NCI-H1694 treated with DMSO at 0.1 percent for 48 hours (cell line): ENCODE data around the gene PHETA1.

ENCODE experiments used
- DNase-seq: peaks from one replicate; lab custom pipeline; 2025; lab: John Stamatoyannopoulos, UW

The PHETA1 gene

GRCh38 chr12:111322336-111323250 lies 46.3 kb downstream of the PHETA1 start:
- DNase-seq: no peak

GRCh38 chr12:111321317-111321716 lies 47.6 kb downstream of the PHETA1 start:
- no peak for DNase-seq

- DNase-seq: no peak
Measured at GRCh38 chr12:111320258-111321050, 48.4 kb downstream of the PHETA1 start.

- no peak for DNase-seq
Measured at GRCh38 chr12:111319600-111320257, 49.2 kb downstream of the PHETA1 start.

- DNase-seq: no peak
Measured at GRCh38 chr12:111318450-111318849, 50.4 kb downstream of the PHETA1 start.

GRCh38 chr12:111316671-111317070 lies 52.2 kb downstream of the PHETA1 start:
- DNase-seq: no peak

- no peak for DNase-seq
Measured at GRCh38 chr12:111314953-111315539, 53.8 kb downstream of the PHETA1 start.

- peak; percentile 60 for DNase-seq
Measured at GRCh38 chr12:111313833-111314259, 55.0 kb downstream of the PHETA1 start.

- no peak for DNase-seq
Measured at GRCh38 chr12:111312708-111313107, 56.2 kb downstream of the PHETA1 start.

- no peak for DNase-seq
Measured at GRCh38 chr12:111312016-111312415, 56.9 kb downstream of the PHETA1 start.

- no peak for DNase-seq
Measured at GRCh38 chr12:111311011-111311410, 57.9 kb downstream of the PHETA1 start.
